GDM1 (cell line): ENCODE measurements around the gene DESI1.
"Not testable (repeated sequence)": the region's sequence is repeated elsewhere in the genome, so short reads cannot be mapped to it uniquely, and the experiment has no call there.

ENCODE experiments used
- DNase-seq: peaks from one replicate; lab custom pipeline; 2025; lab: John Stamatoyannopoulos, UW

The DESI1 gene

GRCh38 chr22:41585898-41586297 is 34.9 kb downstream of the DESI1 start:
- no peak for DNase-seq

GRCh38 chr22:41584881-41585280 is 36.0 kb downstream of the DESI1 start:
- no peak for DNase-seq

GRCh38 chr22:41582694-41583093 is 38.1 kb downstream of the DESI1 start:
- no peak for DNase-seq

GRCh38 chr22:41579997-41580355 is 40.9 kb downstream of the DESI1 start:
- no peak for DNase-seq

- no peak for DNase-seq
These were observed 41.4 kb downstream of the DESI1 start for GRCh38 chr22:41579297-41579996.

- no peak for DNase-seq
These were observed 42.0 kb downstream of the DESI1 start for GRCh38 chr22:41578818-41579217.

GRCh38 chr22:41578114-41578513 is 42.7 kb downstream of the DESI1 start:
- no peak for DNase-seq

GRCh38 chr22:41576877-41577276 is 44.0 kb downstream of the DESI1 start:
- DNase-seq = peak; percentile 19

GRCh38 chr22:41575533-41575932 is 45.3 kb downstream of the DESI1 start:
- DNase-seq = no peak

GRCh38 chr22:41574847-41575381 is 45.9 kb downstream of the DESI1 start:
- DNase-seq = no peak

- DNase-seq = no peak
These were observed 47.2 kb downstream of the DESI1 start for GRCh38 chr22:41573677-41574076.

- DNase-seq = not testable (repeated sequence)
These were observed 48.5 kb downstream of the DESI1 start for GRCh38 chr22:41572305-41572704.

- DNase-seq = no peak
These were observed 49.1 kb downstream of the DESI1 start for GRCh38 chr22:41571786-41572185.

GRCh38 chr22:41570221-41570620 is 50.6 kb downstream of the DESI1 start:
- DNase-seq = no peak

GRCh38 chr22:41568811-41569210 is 52.0 kb downstream of the DESI1 start:
- no peak for DNase-seq

- no peak for DNase-seq
These were observed 53.4 kb downstream of the DESI1 start for GRCh38 chr22:41567512-41567768.

- peak; percentile 31 for DNase-seq
These were observed 55.3 kb downstream of the DESI1 start for GRCh38 chr22:41565403-41566054.

- DNase-seq = no peak
These were observed 56.3 kb downstream of the DESI1 start for GRCh38 chr22:41564563-41564962.

GRCh38 chr22:41563051-41563711 is 57.7 kb downstream of the DESI1 start:
- DNase-seq = no peak

- DNase-seq = no peak
These were observed 58.4 kb downstream of the DESI1 start for GRCh38 chr22:41562461-41562860.

GRCh38 chr22:41561788-41562187 is 59.1 kb downstream of the DESI1 start:
- DNase-seq = no peak

GRCh38 chr22:41561335-41561734 is 59.5 kb downstream of the DESI1 start:
- no peak for DNase-seq

- no peak for DNase-seq
These were observed 60.8 kb downstream of the DESI1 start for GRCh38 chr22:41560095-41560471.
